ENCODE measurements around the gene PIPOX.

The PIPOX gene

GRCh38 chr17:29103341-29103740, 60.4 kb downstream of the PIPOX start:
- no peak for DNase-seq

Measured in DMS153 (cell line).